ENCODE measurements around the gene NCOR2.
A peak's percentile ranks its signal among the peaks of the same experiment; 100 is the strongest.

The NCOR2 gene

GRCh38 chr12:124541322-124541721 is 26.1 kb downstream of the NCOR2 start:
- no peak for DNase-seq

GRCh38 chr12:124539084-124540041 is 28.0 kb downstream of the NCOR2 start:
- DNase-seq, result no peak

- DNase-seq, result peak in 1 of 2 experiments; percentile 31
Observed at GRCh38 chr12:124538194-124539082, 29.0 kb downstream of the NCOR2 start.

GRCh38 chr12:124537525-124538193 is 29.8 kb downstream of the NCOR2 start:
- peak in 1 of 2 experiments; percentile 64 for DNase-seq

GRCh38 chr12:124536641-124537040 is 30.8 kb downstream of the NCOR2 start:
- no peak for DNase-seq

- no peak for DNase-seq
Observed at GRCh38 chr12:124534776-124535740, 32.4 kb downstream of the NCOR2 start.

- DNase-seq, result no peak
Observed at GRCh38 chr12:124533456-124533855, 34.0 kb downstream of the NCOR2 start.

GRCh38 chr12:124532967-124533366 is 34.4 kb downstream of the NCOR2 start:
- no peak for DNase-seq

GRCh38 chr12:124532331-124532750 is 35.1 kb downstream of the NCOR2 start:
- no peak for DNase-seq

- no peak for DNase-seq
Observed at GRCh38 chr12:124531906-124532305, 35.5 kb downstream of the NCOR2 start.

GRCh38 chr12:124531281-124531745 is 36.1 kb downstream of the NCOR2 start:
- no peak for DNase-seq

GRCh38 chr12:124530637-124531263 is 36.7 kb downstream of the NCOR2 start:
- DNase-seq, result no peak

GRCh38 chr12:124529565-124530276 is 37.7 kb downstream of the NCOR2 start:
- no peak for DNase-seq

- no peak for DNase-seq
Observed at GRCh38 chr12:124527861-124528561, 39.4 kb downstream of the NCOR2 start.

- DNase-seq, result no peak
Observed at GRCh38 chr12:124525927-124526692, 41.3 kb downstream of the NCOR2 start.

GRCh38 chr12:124525455-124525854 is 42.0 kb downstream of the NCOR2 start:
- no peak for DNase-seq

GRCh38 chr12:124524231-124524925 is 43.0 kb downstream of the NCOR2 start:
- no peak for DNase-seq

- no peak for DNase-seq
Observed at GRCh38 chr12:124523071-124523470, 44.3 kb downstream of the NCOR2 start.
